NCI-H187 treated with DMSO at 0.1 percent for 48 hours (cell line): ENCODE data around the gene IL17RE.

Source experiments
- DNase-seq: peaks from one replicate; lab custom pipeline; 2025; lab: John Stamatoyannopoulos, UW

Gene IL17RE

DNA sequence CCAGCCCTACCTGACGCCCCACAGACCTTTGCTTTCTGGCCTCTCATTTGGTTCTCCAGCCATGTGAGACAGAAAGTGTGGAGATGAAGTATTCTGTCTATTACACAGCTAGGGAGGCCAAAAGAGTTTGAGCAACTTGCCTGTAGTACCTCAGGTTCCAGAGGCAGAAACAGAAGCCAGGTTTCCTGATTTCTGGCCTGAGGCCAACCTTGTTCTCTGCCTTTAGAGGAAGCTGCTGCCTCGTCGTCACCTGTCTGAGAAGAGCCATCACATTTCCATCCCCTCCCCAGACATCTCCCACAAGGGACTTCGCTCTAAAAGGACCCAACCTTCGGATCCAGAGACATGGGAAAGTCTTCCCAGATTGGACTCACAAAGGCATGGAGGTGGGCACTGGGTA lies 3.8 kb downstream of the IL17RE start:
- no peak for DNase-seq

GRCh38 chr3:9908286-9908685 lies 5.6 kb downstream of the IL17RE start:
- DNase-seq = no peak

- no peak for DNase-seq
These were observed 6.8 kb downstream of the IL17RE start for GRCh38 chr3:9909221-9910013.

GRCh38 chr3:9911863-9912262 lies 9.2 kb downstream of the IL17RE start:
- no peak for DNase-seq

DNA sequence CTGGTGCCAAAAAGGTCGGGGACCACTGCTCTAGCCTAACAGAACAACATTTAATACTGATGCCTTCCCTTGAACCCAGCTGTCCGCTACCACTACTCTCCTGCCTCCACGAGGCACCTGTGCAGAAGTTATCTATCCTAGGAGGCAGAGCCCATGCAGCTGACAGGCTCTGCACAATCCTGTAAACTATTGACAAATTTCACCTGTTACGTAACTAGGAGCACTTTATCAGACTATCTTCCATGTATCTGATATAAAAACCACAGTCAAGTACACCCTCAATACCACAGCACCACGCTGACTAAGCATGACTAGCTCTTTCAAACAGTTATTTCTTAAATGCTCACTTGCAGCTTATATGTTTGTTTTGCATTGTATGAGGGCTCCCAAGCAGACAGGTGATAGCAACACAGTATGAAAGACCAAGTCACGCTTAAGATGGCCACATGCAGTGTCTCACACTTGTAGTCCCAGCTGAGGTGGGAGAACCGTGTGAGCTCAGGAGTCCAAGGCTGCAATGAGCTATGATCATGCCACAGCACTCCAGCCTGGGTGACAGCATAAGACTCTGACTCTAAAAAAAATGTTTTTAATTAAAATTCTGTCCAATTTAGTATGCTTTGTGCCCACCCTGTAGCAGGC lies 9.8 kb downstream of the IL17RE start:
- no peak for DNase-seq

DNA sequence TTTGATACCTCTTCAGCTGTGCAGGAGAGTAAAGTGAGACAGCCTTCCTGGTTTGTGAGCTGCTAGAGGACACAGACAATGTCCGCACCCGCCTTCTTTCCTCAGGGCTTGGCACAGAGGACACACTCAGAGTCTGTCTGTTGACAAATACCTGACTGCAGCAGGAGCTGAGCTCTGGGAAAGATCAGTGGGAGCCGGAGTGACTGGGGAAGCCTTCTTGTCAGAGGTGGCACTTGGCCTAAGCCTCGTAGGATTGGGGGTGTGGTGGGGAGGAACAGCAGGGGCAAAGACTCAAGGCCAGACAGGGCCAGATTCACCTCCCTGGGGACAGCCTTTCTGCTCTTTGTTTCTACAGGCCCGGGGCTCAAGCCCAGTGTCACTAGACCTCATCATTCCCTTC lies 11.0 kb downstream of the IL17RE start:
- DNase-seq = no peak

GRCh38 chr3:9914011-9914410 lies 11.4 kb downstream of the IL17RE start:
- DNase-seq = no peak

- no peak for DNase-seq
These were observed 12.1 kb downstream of the IL17RE start for GRCh38 chr3:9914559-9915253.

- no peak for DNase-seq
These were observed 12.8 kb downstream of the IL17RE start for GRCh38 chr3:9915254-9916141.

GRCh38 chr3:9916346-9916733 lies 13.7 kb downstream of the IL17RE start:
- DNase-seq = no peak

DNA sequence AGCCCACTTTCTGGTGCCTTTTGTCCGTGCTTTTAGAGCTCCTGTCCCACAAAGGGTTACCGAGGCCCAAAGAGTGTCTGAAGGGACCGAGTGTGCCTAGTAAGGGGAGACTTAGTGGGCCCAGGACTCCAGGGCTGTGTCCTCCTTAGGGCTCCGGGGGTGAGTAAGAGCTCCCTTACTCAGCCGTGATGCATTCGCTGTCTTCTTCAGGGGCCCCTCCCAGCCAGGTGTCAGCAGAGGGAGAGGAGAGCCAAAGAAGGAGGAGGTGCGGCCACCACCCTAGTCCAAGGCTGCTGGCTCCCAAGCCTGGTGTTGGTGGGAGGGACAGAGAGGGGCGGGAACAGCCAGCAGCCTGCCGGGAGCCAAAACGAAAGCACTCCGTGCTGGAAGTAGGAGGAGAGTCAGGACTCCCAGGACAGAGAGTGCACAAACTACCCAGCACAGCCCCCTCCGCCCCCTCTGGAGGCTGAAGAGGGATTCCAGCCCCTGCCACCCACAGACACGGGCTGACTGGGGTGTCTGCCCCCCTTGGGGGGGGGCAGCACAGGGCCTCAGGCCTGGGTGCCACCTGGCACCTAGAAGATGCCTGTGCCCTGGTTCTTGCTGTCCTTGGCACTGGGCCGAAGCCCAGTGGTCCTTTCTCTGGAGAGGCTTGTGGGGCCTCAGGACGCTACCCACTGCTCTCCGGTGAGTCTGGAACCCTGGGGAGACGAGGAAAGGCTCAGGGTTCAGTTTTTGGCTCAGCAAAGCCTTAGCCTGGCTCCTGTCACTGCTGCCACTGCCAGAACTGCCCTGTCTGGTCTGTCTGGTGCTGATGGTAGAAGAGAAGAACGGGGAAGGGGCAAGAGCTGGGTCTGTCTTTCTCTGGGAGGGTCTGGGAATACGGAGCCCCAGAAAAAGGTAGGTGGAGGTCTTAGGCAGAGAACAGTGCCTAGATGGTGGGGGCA lies 14.4 kb downstream of the IL17RE start, which contains the start of gene IL17RC:
IL17RC (plus strand) TSS at position 365 of the 947 bp plus-strand sequence; CDS start at position 583, 218 bp downstream.
- DNase-seq = peak; percentile 37

DNA sequence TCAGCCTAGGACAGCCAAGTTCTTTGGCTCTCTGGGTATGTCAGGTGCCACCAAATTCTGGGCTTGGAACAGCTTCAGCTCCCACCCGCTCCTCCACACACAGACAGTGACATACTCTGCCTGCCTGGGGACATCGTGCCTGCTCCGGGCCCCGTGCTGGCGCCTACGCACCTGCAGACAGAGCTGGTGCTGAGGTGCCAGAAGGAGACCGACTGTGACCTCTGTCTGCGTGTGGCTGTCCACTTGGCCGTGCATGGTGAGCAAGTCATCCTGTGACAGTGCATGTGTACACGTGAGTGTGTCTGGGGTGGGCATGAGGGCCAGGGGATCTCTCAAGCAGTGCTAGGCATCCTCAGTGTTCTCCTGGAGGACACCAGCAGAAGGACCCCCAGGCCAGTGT lies 15.2 kb downstream of the IL17RE start:
- DNase-seq = no peak

- no peak for DNase-seq
These were observed 15.8 kb downstream of the IL17RE start for GRCh38 chr3:9918261-9919038.

DNA sequence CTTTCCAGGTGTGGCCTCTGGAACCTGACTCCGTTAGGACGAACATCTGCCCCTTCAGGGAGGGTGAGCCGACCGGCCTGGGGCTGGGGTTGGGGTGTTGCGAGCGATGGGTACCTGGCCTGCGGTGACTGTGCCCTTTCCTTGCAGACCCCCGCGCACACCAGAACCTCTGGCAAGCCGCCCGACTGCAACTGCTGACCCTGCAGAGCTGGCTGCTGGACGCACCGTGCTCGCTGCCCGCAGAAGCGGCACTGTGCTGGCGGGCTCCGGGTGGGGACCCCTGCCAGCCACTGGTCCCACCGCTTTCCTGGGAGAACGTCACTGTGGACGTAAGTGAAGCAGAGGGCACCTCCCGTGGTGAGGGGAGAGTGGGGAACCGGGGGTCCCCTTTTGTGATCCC lies 25.5 kb downstream of the IL17RE start:
- DNase-seq = no peak

GRCh38 chr3:9930804-9931418 lies 28.3 kb downstream of the IL17RE start:
- no peak for DNase-seq

GRCh38 chr3:9932535-9932842 lies 29.8 kb downstream of the IL17RE start:
- DNase-seq = no peak

- DNase-seq = peak; percentile 4
These were observed 30.4 kb downstream of the IL17RE start for GRCh38 chr3:9932843-9933560.

GRCh38 chr3:9933561-9934234 lies 31.1 kb downstream of the IL17RE start, which contains the start of gene CRELD1:
TSS of gene CRELD1 (plus strand) at chr3:9933834. CDS start at chr3:9934439, 605 bp downstream.
- peak; percentile 45 for DNase-seq
